ENCODE data around the gene KCNAB1.

KCNAB1 gene

GRCh38 chr3:156432563-156432962 lies 312.2 kb downstream of the KCNAB1 start:
- intact Hi-C loops (cut with DNase I; ENCODE audit: low total_unique reads): no loop called here
- Histone ChIP-seq H3K36me3 (peaks cover 0 to 7% (median 0%) of the 10 kb centered on the region in 3 donors), H3K4me3 (no peak overlapping the region), H3K9me3 (no peaks in the 10 kb centered on the region), H3K27me3 (no peaks in the 10 kb centered on the region), H3K27ac (no peak overlapping the region), H3K4me1 (peaks cover 0 to 9% (median 2%) of the 10 kb centered on the region in 4 donors)
- TF ChIP-seq CTCF (IDR thresholded peaks at IDR 0.05): no peak
- no peak for DNase-seq

- no peak for TF ChIP-seq CTCF (IDR thresholded peaks at IDR 0.05)
- intact Hi-C loops (cut with DNase I; ENCODE audit: low total_unique reads): no loop called here
- DNase-seq: no peak
- Histone ChIP-seq H3K9me3 (no peaks in the 10 kb centered on the region), H3K27me3 (no peaks in the 10 kb centered on the region), H3K4me1 (peaks cover 0 to 3% (median 0%) of the 10 kb centered on the region in 4 donors), H3K4me3 (no peak overlapping the region), H3K27ac (no peak overlapping the region), H3K36me3 (peaks cover 0 to 7% (median 0%) of the 10 kb centered on the region in 3 donors)
Observed at GRCh38 chr3:156433138-156433537, 312.8 kb downstream of the KCNAB1 start.

GRCh38 chr3:156433910-156434309 lies 313.5 kb downstream of the KCNAB1 start:
- H3K4me3 ChIP-seq: no peak overlapping the region
- no peaks in the 10 kb centered on the region for H3K4me1 ChIP-seq
- DNase-seq: no peak
- H3K36me3 ChIP-seq: peaks cover 0 to 7% (median 0%) of the 10 kb centered on the region in 3 donors
- no peak overlapping the region for H3K27ac ChIP-seq
- TF ChIP-seq CTCF (IDR thresholded peaks at IDR 0.05): no peak
- no peaks in the 10 kb centered on the region for H3K27me3 ChIP-seq
- intact Hi-C loops (cut with DNase I; ENCODE audit: low total_unique reads): no loop called here
- no peaks in the 10 kb centered on the region for H3K9me3 ChIP-seq

GRCh38 chr3:156434921-156435320 lies 314.5 kb downstream of the KCNAB1 start:
- DNase-seq: no peak
- H3K4me1 ChIP-seq: no peaks in the 10 kb centered on the region
- no peak overlapping the region for H3K4me3 ChIP-seq
- H3K9me3 ChIP-seq: no peaks in the 10 kb centered on the region
- peaks cover 0 to 7% (median 0%) of the 10 kb centered on the region in 3 donors for H3K36me3 ChIP-seq
- no peak for TF ChIP-seq CTCF (IDR thresholded peaks at IDR 0.05)
- intact Hi-C loops (cut with DNase I; ENCODE audit: low total_unique reads): no loop called here
- H3K27ac ChIP-seq: no peak overlapping the region
- H3K27me3 ChIP-seq: no peaks in the 10 kb centered on the region

- H3K9me3 ChIP-seq: no peaks in the 10 kb centered on the region
- intact Hi-C loops (cut with DNase I; ENCODE audit: low total_unique reads): no loop called here
- no peak for TF ChIP-seq CTCF (IDR thresholded peaks at IDR 0.05)
- H3K36me3 ChIP-seq: no peaks in the 10 kb centered on the region
- DNase-seq: no peak
- no peak overlapping the region for H3K4me3 ChIP-seq
- no peaks in the 10 kb centered on the region for H3K27me3 ChIP-seq
- H3K27ac ChIP-seq: no peak overlapping the region
- peaks cover 0 to 28% (median 3%) of the 10 kb centered on the region in 4 donors for H3K4me1 ChIP-seq
Observed at GRCh38 chr3:156443079-156443478, 322.7 kb downstream of the KCNAB1 start.

Measured in tibial artery (tissue), 4 donors.